HepG2 (cell line): ENCODE data around the gene RSRC2.

Experiments
- JUN ChIP-seq: sonication (generic); formaldehyde crosslinking; IDR thresholded peaks from 2 replicates; pipeline ENCODE4 v1.4.0; 2020; ENCODE audit warnings: mild to moderate bottlenecking, missing genetic modification reagents
- NFIC ChIP-seq: IDR thresholded peaks from 2 replicates; pipeline ENCODE4 v1.6.1; 2012; ENCODE audit warnings: mild to moderate bottlenecking, low read length, inconsistent platforms
- TF ChIP-seq, protein P1 (sequence below): sonication (generic); formaldehyde crosslinking; IDR thresholded peaks from 2 replicates; pipeline ENCODE4 v1.5.0; 2020; ENCODE audit warnings: missing genetic modification reagents
- TF ChIP-seq, protein P2 (sequence below): sonication (generic); formaldehyde crosslinking; IDR thresholded peaks from 2 replicates; pipeline ENCODE4 v1.5.1; 2020; ENCODE audit warnings: mild to moderate bottlenecking, missing genetic modification reagents, borderline replicate concordance

DNA sequence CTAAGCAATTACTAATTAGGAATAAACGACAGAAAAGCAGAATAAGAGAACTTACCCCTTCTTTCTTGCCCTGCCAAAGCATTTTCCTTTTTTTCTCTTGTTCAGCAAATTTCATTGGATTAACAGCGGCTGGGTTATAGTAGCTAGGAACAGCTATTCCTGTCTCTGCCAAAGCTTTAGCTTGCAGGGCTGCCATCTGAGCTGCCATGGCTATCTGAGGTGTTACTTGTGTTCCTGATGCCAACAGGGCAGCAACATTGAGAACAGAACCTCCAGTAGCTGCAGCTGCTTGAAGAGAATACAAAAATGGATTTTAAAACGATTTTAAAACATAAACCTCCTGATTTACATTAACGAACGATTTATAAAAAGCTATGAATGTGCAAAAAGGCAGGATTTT, 18.6 kb downstream of the RSRC2 start:
- TF ChIP-seq, protein P1, sequence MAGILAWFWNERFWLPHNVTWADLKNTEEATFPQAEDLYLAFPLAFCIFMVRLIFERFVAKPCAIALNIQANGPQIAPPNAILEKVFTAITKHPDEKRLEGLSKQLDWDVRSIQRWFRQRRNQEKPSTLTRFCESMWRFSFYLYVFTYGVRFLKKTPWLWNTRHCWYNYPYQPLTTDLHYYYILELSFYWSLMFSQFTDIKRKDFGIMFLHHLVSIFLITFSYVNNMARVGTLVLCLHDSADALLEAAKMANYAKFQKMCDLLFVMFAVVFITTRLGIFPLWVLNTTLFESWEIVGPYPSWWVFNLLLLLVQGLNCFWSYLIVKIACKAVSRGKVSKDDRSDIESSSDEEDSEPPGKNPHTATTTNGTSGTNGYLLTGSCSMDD (CRISPR knock-in tag), result no peak
- TF ChIP-seq JUN (CRISPR knock-in tag) (no peak), NFIC (no peak)
- TF ChIP-seq, protein P2, sequence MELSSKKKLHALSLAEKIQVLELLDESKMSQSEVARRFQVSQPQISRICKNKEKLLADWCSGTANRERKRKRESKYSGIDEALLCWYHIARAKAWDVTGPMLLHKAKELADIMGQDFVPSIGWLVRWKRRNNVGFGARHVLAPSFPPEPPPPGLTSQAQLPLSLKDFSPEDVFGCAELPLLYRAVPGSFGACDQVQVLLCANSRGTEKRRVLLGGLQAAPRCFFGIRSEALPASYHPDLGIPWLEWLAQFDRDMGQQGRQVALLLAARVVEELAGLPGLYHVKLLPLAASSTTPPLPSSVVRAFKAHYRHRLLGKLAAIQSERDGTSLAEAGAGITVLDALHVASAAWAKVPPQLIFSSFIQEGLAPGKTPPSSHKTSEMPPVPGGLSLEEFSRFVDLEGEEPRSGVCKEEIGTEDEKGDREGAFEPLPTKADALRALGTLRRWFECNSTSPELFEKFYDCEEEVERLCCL (CRISPR knock-in tag), result no peak
